PC-3 (cell line): Measurements from ENCODE around the gene HDLBP. TPM values are rescaled to one million over a fixed set of nuclear protein-coding genes. Genes with fewer than 3 reads are reported as not detected.

Experiments used
- ATAC-seq: fragments of 200-7000 bp; cut with Tn5 transposase; 2 replicates; pipeline ENCODE4 v1.9.1; 2020; ENCODE audit warnings: mild to moderate bottlenecking, moderate library complexity
- BruUV-seq: library from RNA; stranded (reverse); fragments of 400-500 nt; replicated peaks from 2 replicates; lab custom pipeline; 2021; lab: Mats Ljungman, UMichigan
- CTCF ChIA-PET: fragments of 300-600 bp; sonication (Branson Sonifier 250); formaldehyde crosslinking; loops from one replicate; lab custom pipeline; 2022; ENCODE audit warnings: antibody characterized with exemption; lab: Charles Lee
- POLR2A ChIA-PET: fragments of 300-600 bp; sonication (Branson Sonifier 250); formaldehyde crosslinking; loops from one replicate; lab custom pipeline; 2022; ENCODE audit warnings: antibody characterized with exemption; ENCODE audit not compliant: unreplicated experiment; lab: Charles Lee
- DNase-seq: peaks from one replicate; pipeline ENCODE4 v3.0.0-alpha.2; 2015
- H2AFZ ChIP-seq: fragments of 300-600 bp; sonication (generic); 2 replicates; pipeline ENCODE4 v1.6.0; 2016; ENCODE audit warnings: antibody characterized with exemption, low read length
- H3F3A ChIP-seq: fragments of 300-600 bp; sonication (generic); one replicate; pipeline ENCODE4 v1.6.0; 2017; ENCODE audit warnings: antibody characterized with exemption, low read length, control low read depth, mild to moderate bottlenecking; ENCODE audit not compliant: unreplicated experiment
- H3K27ac ChIP-seq: fragments of 300-600 bp; sonication (generic); 2 replicates; pipeline ENCODE4 v1.5.1; 2016; ENCODE audit warnings: mild to moderate bottlenecking, low read length
- H3K27me3 ChIP-seq: fragments of 300-600 bp; sonication (generic); 2 replicates; pipeline ENCODE4 v1.6.1; 2016; ENCODE audit warnings: low read length, mixed read lengths
- H3K36me3 ChIP-seq: fragments of 300-600 bp; sonication (generic); 2 replicates; pipeline ENCODE4 v1.6.1; 2016; ENCODE audit warnings: low read depth, mixed run types, low read length, mixed read lengths
- H3K4me1 ChIP-seq: fragments of 300-600 bp; sonication (generic); 2 replicates; pipeline ENCODE4 v1.5.1; 2016; ENCODE audit warnings: low read length; ENCODE audit not compliant: insufficient read depth
- H3K4me2 ChIP-seq: fragments of 300-600 bp; sonication (generic); 2 replicates; pipeline ENCODE4 v1.6.0; 2016; ENCODE audit warnings: low read length
- H3K4me3 ChIP-seq: fragments of 300-600 bp; sonication (generic); 2 replicates; pipeline ENCODE4 v1.5.1; 2016; ENCODE audit warnings: mild to moderate bottlenecking, low read length, mixed read lengths
- H3K79me2 ChIP-seq: fragments of 300-600 bp; sonication (generic); 2 replicates; pipeline ENCODE4 v1.6.1; 2017; ENCODE audit warnings: low read length, mixed read lengths
- H3K9ac ChIP-seq: fragments of 300-600 bp; sonication (generic); 2 replicates; pipeline ENCODE4 v1.6.0; 2016; ENCODE audit warnings: mild to moderate bottlenecking, low read length
- H3K9me2 ChIP-seq: fragments of 300-600 bp; sonication (generic); replicated peaks from 2 replicates; pipeline ENCODE4 v1.6.1; 2016; ENCODE audit warnings: mixed run types, low read length, mixed read lengths
- H3K9me3 ChIP-seq: fragments of 300-600 bp; sonication (generic); 2 replicates; pipeline ENCODE4 v1.6.1; 2016; ENCODE audit warnings: low read length, mixed read lengths
- H4K20me1 ChIP-seq: fragments of 300-600 bp; sonication (generic); 2 replicates; pipeline ENCODE4 v1.6.1; 2016; ENCODE audit warnings: low read length, mixed read lengths
- CTCF ChIP-seq: fragments of 300-600 bp; sonication (generic); conservative IDR thresholded peaks from 2 replicates; pipeline ENCODE4 v1.5.1; 2017; ENCODE audit warnings: antibody characterized with exemption, low read depth, mild to moderate bottlenecking, low read length
- EZH2 ChIP-seq: fragments of 300-600 bp; sonication (generic); IDR thresholded peaks from one replicate; pipeline ENCODE4 v1.6.1; 2017; ENCODE audit warnings: antibody characterized with exemption, mild to moderate bottlenecking, low read length; ENCODE audit not compliant: unreplicated experiment
- EZH2phosphoT487 ChIP-seq: fragments of 300-600 bp; sonication (generic); IDR thresholded peaks from 2 replicates; pipeline ENCODE4 v1.6.1; 2018; ENCODE audit warnings: mild to moderate bottlenecking, antibody characterized with exemption, low read length, borderline replicate concordance
- intact Hi-C: fragments of 100-400 bp; cut with micrococcal nuclease; formaldehyde crosslinking; loops from 2 replicates; pipeline ENCODE4 v1.9.0; 2023
- total RNA-seq: library from RNA; depleted of rRNA; stranded (reverse); fragments of >200 nt; gene quantifications from 2 replicates; pipeline ENCODE4 v1.2.3, GENCODE V29; 2014

Gene HDLBP
- total RNA-seq, 1 experiment from 2014 or later, result 410 TPM

- TF ChIP-seq EZH2phosphoT487 (no peak), EZH2 (no peak), CTCF (no peak)
- peaks cover 9% of the 10 kb centered on the region for H3K79me2 ChIP-seq
- H3K36me3 ChIP-seq, result peaks cover 72% of the 10 kb centered on the region
- H3K4me2 ChIP-seq, result no peak overlapping the region
- H3K27ac ChIP-seq, result no peak overlapping the region
- BruUV-seq, result no TSS peak
- no peak for ATAC-seq
- no peaks in the 10 kb centered on the region for H3K27me3 ChIP-seq
- POLR2A ChIA-PET, result no interaction called here
- H2AFZ ChIP-seq, result no peak overlapping the region
- no peak for DNase-seq
- H3K9me2 ChIP-seq, result no peaks in the 10 kb centered on the region
- H3K4me3 ChIP-seq, result no peak overlapping the region
- intact Hi-C loops, result no loop called here
- CTCF ChIA-PET, result no interaction called here
- H3K9ac ChIP-seq, result no peak overlapping the region
- no peaks in the 10 kb centered on the region for H3F3A ChIP-seq
- 0 out of 2 replicates have a peak, but pooled peaks cover 9% of the 10 kb centered on the region for H4K20me1 ChIP-seq
- no peaks in the 10 kb centered on the region for H3K4me1 ChIP-seq
- H3K9me3 ChIP-seq, result no peaks in the 10 kb centered on the region
Observed at GRCh38 chr2:241263061-241263460, 52.4 kb downstream of the HDLBP start.

GRCh38 chr2:241261628-241262027 lies 53.8 kb downstream of the HDLBP start:
- intact Hi-C loops, result no loop called here
- no peak overlapping the region for H3K9ac ChIP-seq
- no peaks in the 10 kb centered on the region for H3K9me2 ChIP-seq
- H4K20me1 ChIP-seq, result 0 out of 2 replicates have a peak, but pooled peaks cover 6% of the 10 kb centered on the region
- CTCF ChIA-PET, result no interaction called here
- H3K36me3 ChIP-seq, result peaks cover 70% of the 10 kb centered on the region
- H3K79me2 ChIP-seq, result no peaks in the 10 kb centered on the region
- BruUV-seq, result no TSS peak
- no peak for DNase-seq
- no peak overlapping the region for H3K4me3 ChIP-seq
- no peaks in the 10 kb centered on the region for H3K4me1 ChIP-seq
- H3K27ac ChIP-seq, result no peak overlapping the region
- H3K4me2 ChIP-seq, result no peak overlapping the region
- H3K9me3 ChIP-seq, result no peaks in the 10 kb centered on the region
- TF ChIP-seq EZH2phosphoT487 (no peak), CTCF (no peak), EZH2 (no peak)
- H3F3A ChIP-seq, result no peaks in the 10 kb centered on the region
- no peak for ATAC-seq
- POLR2A ChIA-PET, result no interaction called here
- no peaks in the 10 kb centered on the region for H3K27me3 ChIP-seq
- no peak overlapping the region for H2AFZ ChIP-seq

- no peaks in the 10 kb centered on the region for H3K79me2 ChIP-seq
- H3K36me3 ChIP-seq, result peaks cover 70% of the 10 kb centered on the region
- no peaks in the 10 kb centered on the region for H3K9me2 ChIP-seq
- no peak overlapping the region for H3K4me3 ChIP-seq
- no peak overlapping the region for H3K4me2 ChIP-seq
- ATAC-seq (no peak), DNase-seq (no peak)
- no peak overlapping the region for H3K27ac ChIP-seq
- H3K9me3 ChIP-seq, result no peaks in the 10 kb centered on the region
- H4K20me1 ChIP-seq, result 0 out of 2 replicates have a peak, but pooled peaks cover 6% of the 10 kb centered on the region
- H3F3A ChIP-seq, result no peaks in the 10 kb centered on the region
- H3K9ac ChIP-seq, result no peak overlapping the region
- intact Hi-C loops, result no loop called here
- POLR2A ChIA-PET, result no interaction called here
- no TSS peak for BruUV-seq
- no peaks in the 10 kb centered on the region for H3K4me1 ChIP-seq
- H2AFZ ChIP-seq, result no peak overlapping the region
- H3K27me3 ChIP-seq, result no peaks in the 10 kb centered on the region
- CTCF ChIA-PET, result no interaction called here
- TF ChIP-seq EZH2phosphoT487, result no peak
- TF ChIP-seq EZH2, result no peak
Observed at GRCh38 chr2:241260911-241261310, 54.6 kb downstream of the HDLBP start.
